Body of pancreas (tissue), 4 donors: ENCODE measurements around the gene BACH2.

ENCODE experiments used
- POLR2A ChIP-seq, 3 donors: fragments of 450-650 bp; IDR thresholded peaks; one replicate each; pipeline ENCODE4 v1.6.1; 2016; ENCODE audit warnings: antibody characterized with exemption in 3 of 3, mild to moderate bottlenecking in 2 of 3
- TF ChIP-seq, protein P1 (sequence below), 7 experiments: fragments of 450-650 bp in 4 of 7; fragments of 200-600 bp in 3 of 7; sonication (generic) in 3 of 7; IDR thresholded peaks; one replicate each; pipeline ENCODE4 v1.5.1; 2016 to 2019; ENCODE audit warnings: antibody characterized with exemption in 7 of 7

DNA sequence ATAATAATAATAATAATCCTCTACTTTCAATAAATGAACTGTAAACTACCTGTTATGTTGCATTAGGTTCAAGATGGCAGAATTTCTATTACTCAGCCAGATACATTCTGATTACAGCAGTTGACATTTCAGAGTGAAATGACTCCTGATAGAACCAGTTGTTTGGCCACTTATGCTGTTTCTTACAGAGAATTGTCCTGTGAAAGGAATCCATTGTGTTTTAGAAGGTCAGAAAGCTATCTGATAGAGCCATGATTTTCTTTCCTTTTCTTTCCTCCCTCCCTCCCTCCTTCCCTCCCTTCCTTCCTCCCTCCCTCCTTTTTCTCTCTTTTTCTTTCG, 385.8 kb downstream of the BACH2 start:
- TF ChIP-seq, protein P1, sequence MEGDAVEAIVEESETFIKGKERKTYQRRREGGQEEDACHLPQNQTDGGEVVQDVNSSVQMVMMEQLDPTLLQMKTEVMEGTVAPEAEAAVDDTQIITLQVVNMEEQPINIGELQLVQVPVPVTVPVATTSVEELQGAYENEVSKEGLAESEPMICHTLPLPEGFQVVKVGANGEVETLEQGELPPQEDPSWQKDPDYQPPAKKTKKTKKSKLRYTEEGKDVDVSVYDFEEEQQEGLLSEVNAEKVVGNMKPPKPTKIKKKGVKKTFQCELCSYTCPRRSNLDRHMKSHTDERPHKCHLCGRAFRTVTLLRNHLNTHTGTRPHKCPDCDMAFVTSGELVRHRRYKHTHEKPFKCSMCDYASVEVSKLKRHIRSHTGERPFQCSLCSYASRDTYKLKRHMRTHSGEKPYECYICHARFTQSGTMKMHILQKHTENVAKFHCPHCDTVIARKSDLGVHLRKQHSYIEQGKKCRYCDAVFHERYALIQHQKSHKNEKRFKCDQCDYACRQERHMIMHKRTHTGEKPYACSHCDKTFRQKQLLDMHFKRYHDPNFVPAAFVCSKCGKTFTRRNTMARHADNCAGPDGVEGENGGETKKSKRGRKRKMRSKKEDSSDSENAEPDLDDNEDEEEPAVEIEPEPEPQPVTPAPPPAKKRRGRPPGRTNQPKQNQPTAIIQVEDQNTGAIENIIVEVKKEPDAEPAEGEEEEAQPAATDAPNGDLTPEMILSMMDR (IDR thresholded peaks at IDR 0.05), result no peak
- TF ChIP-seq POLR2A (IDR thresholded peaks at IDR 0.05), result no peak
